ENCODE measurements around the gene CEP19.

CEP19 gene

GRCh38 chr3:196686436-196686835 is 25.6 kb downstream of the CEP19 start:
- H3K9ac ChIP-seq (ENCODE audit: insufficient read length): no peak overlapping the region
- no peak for DNase-seq (ENCODE audit: low read depth, low spot score)
- H3K27ac ChIP-seq: no peak overlapping the region
- no peak overlapping the region for H3K4me3 ChIP-seq
- no peak for TF ChIP-seq EZH2 (IDR thresholded peaks at IDR 0.05)
- no peak for TF ChIP-seq FOXP2 (optimal IDR thresholded peaks at IDR 0.05; ENCODE audit: control extremely low read depth, extremely low read length, insufficient read depth)
- no peak for TF ChIP-seq POLR2AphosphoS5 (IDR thresholded peaks at IDR 0.05; ENCODE audit: borderline replicate concordance, low read depth, low read length)
- H3K9me3 ChIP-seq (ENCODE audit: low read depth, low read length): no peaks in the 10 kb centered on the region
- no peaks in the 10 kb centered on the region for H3K36me3 ChIP-seq (ENCODE audit: insufficient read depth, low read length)

GRCh38 chr3:196684548-196685407 is 27.3 kb downstream of the CEP19 start:
- H3K27ac ChIP-seq: no peak overlapping the region
- H3K4me3 ChIP-seq: peak overlapping the region; percentile 6
- DNase-seq (ENCODE audit: low read depth, low spot score): peak; percentile 18
- no peaks in the 10 kb centered on the region for H3K36me3 ChIP-seq (ENCODE audit: insufficient read depth, low read length)
- TF ChIP-seq POLR2AphosphoS5 (IDR thresholded peaks at IDR 0.05; ENCODE audit: borderline replicate concordance, low read depth, low read length): no peak
- TF ChIP-seq EZH2 (IDR thresholded peaks at IDR 0.05): no peak
- TF ChIP-seq FOXP2 (optimal IDR thresholded peaks at IDR 0.05; ENCODE audit: control extremely low read depth, extremely low read length, insufficient read depth): no peak
- no peak overlapping the region for H3K9ac ChIP-seq (ENCODE audit: insufficient read length)
- no peaks in the 10 kb centered on the region for H3K9me3 ChIP-seq (ENCODE audit: low read depth, low read length)

GRCh38 chr3:196677931-196678330 is 34.1 kb downstream of the CEP19 start:
- H3K4me3 ChIP-seq: no peak overlapping the region
- H3K27ac ChIP-seq: no peak overlapping the region
- no peak overlapping the region for H3K9ac ChIP-seq (ENCODE audit: insufficient read length)
- no peaks in the 10 kb centered on the region for H3K36me3 ChIP-seq (ENCODE audit: insufficient read depth, low read length)
- no peak for TF ChIP-seq POLR2AphosphoS5 (IDR thresholded peaks at IDR 0.05; ENCODE audit: borderline replicate concordance, low read depth, low read length)
- TF ChIP-seq FOXP2 (optimal IDR thresholded peaks at IDR 0.05; ENCODE audit: control extremely low read depth, extremely low read length, insufficient read depth): no peak
- TF ChIP-seq EZH2 (IDR thresholded peaks at IDR 0.05): no peak
- H3K9me3 ChIP-seq (ENCODE audit: low read depth, low read length): no peaks in the 10 kb centered on the region
- no peak for DNase-seq (ENCODE audit: low read depth, low spot score)

GRCh38 chr3:196677353-196677752 is 34.7 kb downstream of the CEP19 start:
- TF ChIP-seq EZH2 (IDR thresholded peaks at IDR 0.05) (no peak), FOXP2 (optimal IDR thresholded peaks at IDR 0.05; ENCODE audit: control extremely low read depth, extremely low read length, insufficient read depth) (no peak), POLR2AphosphoS5 (IDR thresholded peaks at IDR 0.05; ENCODE audit: borderline replicate concordance, low read depth, low read length) (no peak)
- DNase-seq (ENCODE audit: low read depth, low spot score): no peak
- Histone ChIP-seq H3K27ac (no peak overlapping the region), H3K9ac (ENCODE audit: insufficient read length) (no peak overlapping the region), H3K36me3 (ENCODE audit: insufficient read depth, low read length) (no peaks in the 10 kb centered on the region), H3K9me3 (ENCODE audit: low read depth, low read length) (no peaks in the 10 kb centered on the region), H3K4me3 (no peak overlapping the region)

- Histone ChIP-seq H3K9me3 (ENCODE audit: low read depth, low read length) (no peaks in the 10 kb centered on the region), H3K27ac (no peak overlapping the region), H3K36me3 (ENCODE audit: insufficient read depth, low read length) (no peaks in the 10 kb centered on the region), H3K4me3 (no peak overlapping the region), H3K9ac (ENCODE audit: insufficient read length) (no peak overlapping the region)
- DNase-seq (ENCODE audit: low read depth, low spot score): no peak
- TF ChIP-seq EZH2 (IDR thresholded peaks at IDR 0.05): no peak
- TF ChIP-seq POLR2AphosphoS5 (IDR thresholded peaks at IDR 0.05; ENCODE audit: borderline replicate concordance, low read depth, low read length): no peak
- TF ChIP-seq FOXP2 (optimal IDR thresholded peaks at IDR 0.05; ENCODE audit: control extremely low read depth, extremely low read length, insufficient read depth): no peak
Measured at GRCh38 chr3:196673632-196674031, 38.4 kb downstream of the CEP19 start.

GRCh38 chr3:196670339-196670738 is 41.7 kb downstream of the CEP19 start:
- H3K4me3 ChIP-seq: no peak overlapping the region

GRCh38 chr3:196667056-196667825 is 44.8 kb downstream of the CEP19 start:
- no peak for DNase-seq (ENCODE audit: low read depth, low spot score)
- H3K9me3 ChIP-seq (ENCODE audit: low read depth, low read length): no peaks in the 10 kb centered on the region
- no peaks in the 10 kb centered on the region for H3K36me3 ChIP-seq (ENCODE audit: insufficient read depth, low read length)
- TF ChIP-seq FOXP2 (optimal IDR thresholded peaks at IDR 0.05; ENCODE audit: control extremely low read depth, extremely low read length, insufficient read depth) (no peak), POLR2AphosphoS5 (IDR thresholded peaks at IDR 0.05; ENCODE audit: borderline replicate concordance, low read depth, low read length) (no peak), EZH2 (IDR thresholded peaks at IDR 0.05) (no peak)
- no peak overlapping the region for H3K9ac ChIP-seq (ENCODE audit: insufficient read length)
- no peak overlapping the region for H3K27ac ChIP-seq
- H3K4me3 ChIP-seq: no peak overlapping the region

More at GRCh38 chr3:196670339-196670738, 41.7 kb downstream of the CEP19 start:
- no peaks in the 10 kb centered on the region for H3K36me3 ChIP-seq (ENCODE audit: insufficient read depth, low read length)
- H3K27ac ChIP-seq: no peak overlapping the region
- H3K9ac ChIP-seq (ENCODE audit: insufficient read length): no peak overlapping the region
- TF ChIP-seq FOXP2 (optimal IDR thresholded peaks at IDR 0.05; ENCODE audit: control extremely low read depth, extremely low read length, insufficient read depth) (no peak), EZH2 (IDR thresholded peaks at IDR 0.05) (no peak), POLR2AphosphoS5 (IDR thresholded peaks at IDR 0.05; ENCODE audit: borderline replicate concordance, low read depth, low read length) (no peak)
- H3K9me3 ChIP-seq (ENCODE audit: low read depth, low read length): no peaks in the 10 kb centered on the region
- no peak for DNase-seq (ENCODE audit: low read depth, low spot score)
